Right lung (tissue), 5 donors: ENCODE measurements around the gene ARRB1. TPM values are rescaled to one million over a fixed set of nuclear protein-coding genes. Genes with fewer than 3 reads are reported as not detected.
"Not testable (repeated sequence)": the region's sequence is repeated elsewhere in the genome, so short reads cannot be mapped to it uniquely, and the experiment has no call there.

ENCODE experiments used
- DNase-seq, 2 donors: peaks; one replicate each; pipeline ENCODE4 v3.0.0-alpha.2; 2013
- polyA plus RNA-seq, 5 donors: library from polyadenylated mRNA; unstranded; fragments of 120-200 nt; gene quantifications; one replicate each; pipeline versions ENCODE4 v1.2.1 to v1.2.3, GENCODE V29; 2013; ENCODE audit warnings: inconsistent platforms in 1 of 5, low replicate concordance in 1 of 5; ENCODE audit not compliant: insufficient read length in 5 of 5, insufficient read depth in 1 of 5

The ARRB1 gene
- polyA plus RNA-seq, 5 donors: 40.5 to 62.8 (median 54.8) TPM

DNA sequence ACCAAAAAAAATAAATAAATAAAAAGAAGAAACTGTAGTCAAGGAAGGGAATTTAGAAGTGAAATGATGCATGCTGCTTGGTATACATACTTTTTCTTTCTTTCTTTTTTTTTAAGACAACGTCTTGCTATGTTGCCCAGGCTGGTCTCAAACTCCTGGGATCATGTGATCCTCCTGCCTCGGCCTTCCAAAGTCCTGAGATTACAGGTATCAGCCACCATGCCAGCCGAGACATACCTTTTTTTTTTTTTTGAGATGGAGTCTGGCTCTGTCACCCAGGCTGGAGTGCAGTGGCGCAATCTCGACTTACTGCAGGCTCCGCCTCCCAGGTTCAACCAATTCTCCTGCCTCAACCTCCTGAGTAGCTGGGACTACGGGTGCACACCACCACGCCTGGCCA, 21.7 kb upstream of the ARRB1 start:
- DNase-seq: no peak

DNA sequence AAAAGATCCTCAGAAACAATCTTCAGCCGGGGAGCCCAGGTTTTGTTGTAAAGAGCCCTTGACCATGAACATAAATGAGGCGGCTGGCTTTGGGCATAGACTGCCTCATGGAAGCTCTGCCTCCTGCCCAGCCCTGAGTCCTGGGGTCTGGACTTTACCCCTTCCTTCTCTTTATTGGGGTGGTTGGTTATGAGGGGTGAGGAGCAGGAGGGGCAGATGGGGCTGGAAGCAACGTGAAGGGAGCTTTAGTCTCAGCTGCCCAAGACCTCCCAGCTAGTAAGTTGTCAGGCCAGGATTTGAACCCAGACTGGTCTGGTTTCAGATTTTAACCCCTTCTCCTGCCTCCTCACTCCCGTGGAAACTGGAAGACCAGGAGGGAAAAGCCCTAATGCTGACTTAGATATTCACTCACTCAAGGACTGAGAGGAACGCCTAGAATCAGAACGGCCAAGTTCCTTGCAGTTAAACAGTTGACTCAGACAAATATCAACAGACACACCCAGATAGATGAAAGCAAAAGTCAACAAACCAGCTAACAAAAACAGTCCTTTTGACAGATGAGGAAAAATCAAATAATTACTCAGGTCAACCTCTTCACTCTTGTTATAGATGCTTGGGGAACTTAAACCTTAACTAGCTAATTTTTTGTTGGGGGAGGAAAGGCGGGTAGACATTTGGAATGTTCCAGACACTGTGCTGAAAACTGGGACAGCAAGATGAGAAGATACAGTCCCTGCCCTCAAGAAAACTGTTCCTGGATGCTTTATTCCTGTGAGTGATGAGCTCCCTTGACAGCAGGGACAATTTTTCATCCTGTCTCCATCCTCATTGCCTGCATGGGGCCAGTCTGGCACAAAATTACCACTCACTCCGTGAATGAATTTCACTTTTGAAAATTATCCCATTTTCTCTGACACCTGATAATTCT, 20.8 kb upstream of the ARRB1 start:
- no peak for DNase-seq

DNA sequence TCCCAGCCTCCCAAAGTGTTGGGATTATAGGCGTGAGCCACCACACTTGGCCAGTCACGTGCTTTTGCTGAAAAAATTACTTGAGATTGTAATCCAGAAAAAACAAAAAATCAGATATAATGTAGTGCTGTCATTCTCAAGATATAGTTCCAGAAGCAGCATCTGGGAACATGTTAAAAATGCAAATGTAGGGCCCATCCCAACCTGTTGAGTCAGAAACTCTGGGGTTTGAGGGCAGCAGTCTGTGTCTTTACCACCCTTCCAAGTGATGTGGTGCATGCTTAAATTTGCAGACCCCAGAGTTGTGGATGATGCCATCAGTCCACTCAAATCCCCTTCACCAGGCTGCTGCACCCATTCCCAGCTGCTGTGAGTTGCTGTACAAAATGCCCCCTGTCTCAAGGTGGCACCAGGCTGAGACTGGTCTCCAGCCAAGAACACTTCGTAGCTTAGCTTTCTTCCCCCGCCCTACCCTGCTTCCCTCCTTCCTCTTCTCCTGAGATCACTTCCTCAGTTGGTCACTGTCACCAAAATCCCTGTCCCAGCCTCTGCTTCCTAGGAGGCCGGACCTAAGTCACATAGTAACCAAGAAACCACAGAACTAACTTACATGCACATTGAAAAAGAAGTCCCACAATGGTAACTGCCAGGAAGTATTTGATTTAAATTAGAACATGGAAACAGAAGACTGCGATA, 18.2 kb upstream of the ARRB1 start:
- no peak for DNase-seq

DNA sequence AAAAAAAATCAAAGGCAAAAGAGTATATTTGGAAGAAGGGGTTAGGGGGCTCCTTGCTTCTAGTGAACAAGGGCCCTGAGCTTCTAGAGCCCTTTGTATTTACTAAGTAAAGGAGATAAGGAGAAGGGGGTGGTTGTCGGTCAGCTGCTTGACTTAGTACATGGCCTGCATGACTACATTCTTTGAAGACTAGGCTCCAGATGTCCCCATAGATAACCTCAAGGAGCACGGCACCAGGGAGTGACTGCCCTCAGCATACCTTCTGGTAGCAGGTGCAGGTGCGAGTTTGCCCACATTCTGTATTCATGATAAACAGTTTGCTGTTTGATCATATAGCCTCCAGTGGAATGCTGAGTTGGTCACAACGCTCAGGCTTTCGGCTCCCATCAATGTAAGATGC, 15.4 kb upstream of the ARRB1 start:
- not testable (repeated sequence) for DNase-seq

DNA sequence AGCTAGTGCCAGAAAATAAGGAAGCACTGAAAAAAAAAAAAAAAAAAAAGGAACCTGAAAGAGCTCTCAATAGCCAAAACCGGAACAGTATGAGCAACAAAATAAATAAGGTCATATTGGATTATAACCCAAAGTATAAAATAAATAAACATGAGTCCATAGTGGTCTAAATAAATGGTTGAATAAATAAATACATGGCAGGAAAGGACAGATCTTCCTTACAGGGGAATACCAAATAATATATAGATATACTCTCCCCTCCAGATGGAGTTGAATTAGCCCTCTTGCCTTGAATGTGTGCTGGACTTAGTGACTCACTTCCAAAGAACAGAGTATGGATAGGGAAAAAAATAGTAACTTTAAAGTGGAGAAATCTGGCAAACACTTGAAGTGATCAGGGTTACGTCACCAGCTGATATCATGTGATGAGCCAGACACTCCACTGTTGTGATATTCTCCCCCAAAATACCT, 14.3 kb upstream of the ARRB1 start:
- DNase-seq: no peak

DNA sequence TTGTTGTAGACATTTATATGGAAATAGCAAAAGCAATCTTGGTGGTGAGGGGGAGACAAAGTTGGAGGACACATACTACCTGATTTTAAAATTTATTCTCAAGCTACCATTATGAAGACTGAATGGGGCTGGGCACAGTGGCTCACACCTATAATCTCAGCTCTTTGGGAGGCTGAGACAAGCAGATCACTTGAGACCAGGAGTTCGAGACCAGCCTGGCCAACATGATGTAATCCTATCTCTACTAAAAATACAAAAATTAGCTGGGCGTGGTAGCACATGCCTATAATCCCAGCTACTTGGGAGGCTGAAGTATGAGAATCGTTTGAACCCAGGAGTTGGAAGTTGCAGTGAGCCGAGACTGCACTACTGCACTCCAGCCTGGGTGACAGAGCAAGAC, 10.8 kb upstream of the ARRB1 start:
- DNase-seq: not testable (repeated sequence)

DNA sequence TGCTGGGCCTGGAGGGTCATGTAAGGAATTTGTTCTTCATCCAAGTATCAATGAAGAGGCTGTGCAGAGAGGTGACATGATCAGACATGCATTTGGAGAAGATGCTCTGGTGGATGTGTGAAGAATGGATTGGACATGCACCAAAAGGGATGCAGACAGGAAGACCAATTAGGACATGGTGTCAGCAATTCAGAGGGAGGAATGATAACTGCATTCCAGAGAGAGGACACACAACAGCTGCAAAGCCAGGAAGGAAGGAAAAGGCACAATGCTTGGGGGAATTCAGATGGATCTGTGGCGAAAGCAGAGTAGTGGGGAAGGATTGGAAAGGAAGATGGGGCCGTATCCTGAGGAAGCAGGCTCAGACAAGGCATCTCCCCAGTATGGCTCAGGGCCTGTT, 5.2 kb upstream of the ARRB1 start:
- no peak for DNase-seq

DNA sequence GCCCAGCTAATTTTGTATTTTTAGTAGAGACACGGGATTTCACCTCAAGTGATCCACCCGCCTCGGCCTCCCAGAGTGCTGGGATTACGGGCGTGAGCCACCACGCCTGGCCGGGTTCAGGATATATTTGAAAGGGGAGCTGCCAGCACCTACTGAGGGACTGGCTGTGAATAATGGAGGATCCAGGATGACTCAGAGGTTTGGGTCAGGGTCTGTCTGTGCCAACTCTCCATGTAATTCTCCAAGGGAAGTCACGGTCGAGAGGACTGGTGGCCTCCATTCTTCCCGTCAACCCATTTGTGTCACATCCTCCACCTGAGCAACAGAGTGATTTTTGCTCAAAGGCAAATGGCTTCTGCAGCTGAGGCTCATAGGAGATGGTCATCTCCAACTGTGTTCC, 3.6 kb upstream of the ARRB1 start:
- no peak for DNase-seq

DNA sequence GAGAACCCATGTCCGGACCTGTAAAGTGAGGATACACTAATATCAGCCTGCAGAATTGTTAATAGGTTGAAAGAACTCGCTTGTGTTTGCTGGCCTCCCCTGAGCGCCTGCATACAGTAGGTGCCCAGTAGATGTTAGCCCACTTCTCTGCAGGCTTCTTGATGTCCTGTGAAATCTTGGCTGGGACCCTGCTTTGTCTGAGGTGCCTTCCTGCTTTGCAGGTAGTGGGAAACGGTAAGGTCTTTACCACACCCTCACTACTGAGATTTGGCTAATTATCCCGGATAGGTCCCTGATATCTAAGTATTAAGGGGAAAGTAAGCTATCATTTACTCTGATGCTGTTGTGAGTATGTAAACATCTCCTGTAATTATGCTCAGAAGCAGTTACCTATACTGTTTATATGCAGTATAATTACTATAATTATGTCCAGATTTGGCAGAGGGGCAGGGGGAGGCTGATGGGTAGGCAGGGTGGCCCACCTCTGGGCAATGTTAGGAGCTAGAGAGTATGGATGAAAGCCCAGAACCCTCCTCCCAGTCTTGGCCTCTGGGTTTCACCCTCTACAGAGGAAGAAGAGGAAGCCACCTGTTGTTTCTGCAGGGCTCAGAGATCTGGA, 1.2 kb upstream of the ARRB1 start:
- DNase-seq: no peak

DNA sequence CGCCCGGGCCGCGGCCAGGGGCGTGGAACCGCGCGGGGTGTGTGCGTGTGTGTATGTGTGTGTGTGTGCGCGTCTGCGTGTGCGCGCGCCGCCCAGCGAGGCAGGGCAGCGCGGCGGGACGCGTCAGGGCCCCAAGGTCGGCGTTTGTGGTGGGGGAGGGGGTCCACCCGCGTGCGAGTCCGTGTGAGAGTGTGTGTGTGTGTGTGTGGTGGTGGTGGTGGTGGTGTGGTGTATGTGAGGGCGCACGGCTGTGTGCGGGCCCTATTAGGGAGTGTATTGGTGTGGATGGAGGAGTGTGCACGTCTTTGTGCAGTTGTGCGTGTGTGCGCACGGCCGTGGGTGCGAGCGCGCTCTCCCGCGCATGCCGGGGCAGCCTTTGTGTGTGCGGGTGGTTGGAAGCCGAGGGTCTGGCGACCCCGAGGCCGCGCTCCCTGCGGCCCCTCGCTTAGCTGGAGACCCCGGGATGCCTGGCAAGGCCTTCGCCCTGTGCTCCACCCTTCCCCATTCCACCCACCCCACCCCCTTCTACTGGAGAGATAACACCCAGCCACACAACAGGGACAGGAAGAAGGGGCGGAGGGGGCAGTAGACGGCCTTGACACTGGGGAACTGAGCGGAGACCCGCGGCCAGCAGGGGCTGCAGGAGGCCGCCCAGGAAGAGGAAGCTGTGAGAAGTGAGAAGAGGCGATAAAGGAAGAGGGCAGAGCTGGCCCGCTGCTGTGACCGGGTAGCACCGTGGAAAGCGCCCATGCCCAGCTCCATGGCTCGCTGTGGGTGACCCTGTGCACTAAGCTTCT, 528 bp upstream of the ARRB1 start:
- peak in 1 of 2 donors; percentile 75 for DNase-seq

DNA sequence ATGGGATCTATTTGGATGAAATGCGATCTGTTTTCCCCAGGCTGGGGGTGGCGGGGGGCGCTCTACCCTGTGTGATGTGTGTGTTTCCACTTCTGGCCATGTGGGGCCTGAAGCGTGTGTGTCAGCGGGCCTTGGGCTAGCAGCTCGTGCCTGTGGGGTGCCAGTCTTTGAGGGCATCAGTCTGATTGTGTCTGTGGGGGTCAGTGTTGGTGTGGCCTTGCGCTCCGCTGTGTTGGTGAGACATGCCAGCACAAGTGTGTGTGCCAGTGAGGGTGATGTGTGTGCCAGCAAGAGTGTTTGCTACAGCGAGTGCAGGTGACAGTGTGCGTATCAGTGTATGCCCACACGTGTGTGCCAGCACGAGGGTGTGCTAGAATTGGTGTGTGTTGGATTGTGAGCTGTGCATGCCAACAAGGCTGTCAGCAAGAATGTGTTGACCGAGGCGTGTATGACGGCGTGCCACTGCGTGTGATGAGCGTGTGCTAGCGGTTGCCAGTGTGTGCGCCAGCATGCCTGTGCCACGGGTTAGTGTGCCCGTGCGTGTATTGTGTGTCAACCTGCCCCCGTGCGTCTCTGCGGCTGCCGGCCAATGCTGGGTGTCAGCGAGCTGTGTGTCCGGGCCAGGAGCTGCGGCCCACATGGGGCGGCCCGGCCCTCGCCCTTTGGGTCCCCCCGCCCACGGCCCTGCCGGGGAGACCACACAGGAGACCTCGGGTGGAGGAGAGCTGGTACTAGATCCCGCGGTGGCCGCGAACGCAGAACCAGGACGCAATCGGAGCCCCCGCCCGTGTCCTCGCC, 519 bp downstream of the ARRB1 start:
- DNase-seq: no peak

DNA sequence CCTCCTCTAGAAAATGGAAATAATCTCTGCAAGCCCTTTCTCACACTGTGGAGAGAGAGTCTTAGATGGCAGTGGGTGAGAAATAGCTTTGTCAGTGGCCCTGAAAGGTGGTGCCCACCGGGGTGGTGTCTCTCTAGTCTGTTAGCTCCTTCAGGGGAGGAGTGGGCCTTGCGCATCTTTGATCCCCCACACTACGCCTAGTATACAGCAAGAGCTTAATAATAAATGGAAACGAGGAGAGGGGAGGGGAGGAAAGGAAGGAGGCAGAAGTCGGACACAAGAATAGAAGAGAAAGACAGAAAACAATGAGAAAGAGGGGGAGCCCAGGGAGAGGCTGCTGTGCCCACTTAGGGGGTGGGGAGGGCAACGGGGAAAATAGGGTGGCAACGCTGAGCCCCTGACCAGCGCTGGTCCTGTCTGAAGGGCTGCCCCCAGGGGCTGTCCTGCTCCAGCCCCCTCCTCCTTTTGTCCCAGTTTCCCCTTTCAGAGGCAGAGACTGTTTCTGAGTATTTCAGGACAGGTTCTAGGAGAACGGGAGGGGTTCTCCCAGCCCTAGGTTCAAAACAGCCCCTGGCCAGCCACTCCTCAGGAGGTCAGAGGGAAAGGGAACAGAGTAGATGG, 1.2 kb downstream of the ARRB1 start:
- no peak for DNase-seq

DNA sequence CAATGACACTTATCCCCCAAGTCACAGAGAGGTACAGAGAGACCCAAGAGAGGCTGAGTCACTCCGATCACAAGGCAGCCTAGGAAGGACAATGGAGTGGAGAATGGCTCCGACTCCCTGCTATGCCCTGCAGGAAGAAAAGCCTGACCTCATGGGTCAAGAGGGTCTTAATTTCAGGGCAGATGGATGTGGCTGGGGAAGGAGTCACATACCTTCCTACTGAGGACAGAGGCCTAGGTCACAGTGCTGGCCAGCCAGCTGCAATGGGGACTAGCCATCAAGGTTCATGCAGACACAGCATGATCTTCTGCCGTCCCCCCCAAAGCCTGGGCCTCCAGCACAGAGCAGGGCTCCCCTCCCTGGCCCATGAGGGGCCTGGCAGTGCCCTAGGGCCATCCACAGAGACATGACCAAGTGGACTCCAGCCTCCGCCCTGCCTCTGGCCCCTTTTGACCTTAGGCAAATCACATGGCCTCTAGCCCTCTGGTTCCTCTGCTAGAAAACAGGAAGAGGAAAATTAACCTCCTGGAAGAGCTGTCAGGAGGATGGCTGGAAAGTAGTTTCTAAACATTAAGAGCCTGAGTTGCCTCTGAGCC, 1.8 kb downstream of the ARRB1 start:
- no peak for DNase-seq

DNA sequence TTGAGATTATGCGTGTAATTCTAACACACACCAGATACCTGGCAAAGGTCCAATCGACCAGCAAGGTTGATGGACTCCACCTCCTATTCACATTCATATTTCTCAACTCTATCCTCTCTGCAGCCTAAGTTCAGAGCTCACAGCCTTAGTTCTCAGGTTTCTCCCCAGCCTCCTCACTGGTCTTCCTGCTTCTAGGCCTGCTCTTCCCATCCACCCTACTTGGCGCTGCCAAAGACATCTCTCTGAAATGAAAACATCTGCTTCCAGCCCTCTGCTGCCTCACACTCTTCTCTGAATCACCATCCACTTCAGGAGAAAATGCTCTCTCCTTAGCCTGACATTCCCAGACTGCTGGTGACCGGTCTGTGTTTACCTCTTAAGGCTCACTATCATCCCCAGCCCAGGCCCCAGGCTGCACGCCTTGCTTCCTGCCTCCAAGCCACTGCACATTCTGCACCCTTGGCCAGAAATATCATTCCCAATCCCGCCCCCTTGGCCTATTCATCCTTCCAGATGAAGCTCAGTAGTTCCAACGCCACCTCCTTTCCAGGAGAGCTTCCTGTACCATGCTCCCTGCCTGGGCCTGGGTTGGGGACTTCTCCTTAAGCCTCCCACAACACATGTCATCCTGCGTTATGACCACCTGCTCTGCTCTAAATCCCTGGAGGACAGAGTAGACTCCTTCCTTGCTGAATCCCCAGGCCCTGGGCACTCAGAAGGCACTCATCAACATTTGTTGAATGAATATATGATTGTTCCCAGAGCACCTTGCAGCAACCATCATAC, 3.5 kb downstream of the ARRB1 start:
- DNase-seq: peak in 1 of 2 donors; percentile 39

DNA sequence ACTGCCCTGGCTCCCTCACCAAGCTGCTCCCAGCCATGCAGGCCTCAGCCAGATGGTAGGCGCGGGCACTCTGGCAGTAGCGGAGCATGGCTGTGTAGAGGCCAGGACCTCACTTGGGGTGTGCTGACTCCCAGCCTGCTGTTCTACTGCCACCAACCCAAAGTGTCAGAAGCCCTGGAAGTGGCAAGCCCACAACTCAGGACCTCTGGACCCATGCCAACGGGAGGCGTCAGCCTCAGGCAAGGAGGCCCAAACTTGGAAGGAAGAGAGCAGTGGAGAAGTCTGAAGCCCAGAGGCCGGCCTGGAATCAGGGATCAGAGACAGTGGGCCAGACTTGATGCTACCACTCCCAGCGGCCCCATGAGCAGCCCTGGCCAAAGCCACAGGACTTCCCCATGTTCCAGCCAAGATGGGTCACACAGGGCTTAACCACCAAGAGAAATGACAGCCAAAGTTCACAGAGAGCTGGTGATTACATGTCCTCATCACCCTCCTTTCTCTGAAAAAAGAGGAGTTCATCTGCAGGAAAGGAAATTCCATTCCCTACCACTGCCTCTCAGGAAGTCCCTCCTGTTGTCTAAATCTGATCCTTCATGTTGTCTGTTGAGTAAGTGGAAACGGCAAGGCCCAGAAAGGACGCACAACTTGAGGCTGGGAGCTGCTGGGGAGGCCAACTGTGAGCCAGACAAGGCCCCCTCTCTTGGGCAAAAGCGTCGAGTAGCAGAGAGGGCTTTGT, 4.4 kb downstream of the ARRB1 start:
- DNase-seq: peak in 1 of 2 donors; percentile 30

DNA sequence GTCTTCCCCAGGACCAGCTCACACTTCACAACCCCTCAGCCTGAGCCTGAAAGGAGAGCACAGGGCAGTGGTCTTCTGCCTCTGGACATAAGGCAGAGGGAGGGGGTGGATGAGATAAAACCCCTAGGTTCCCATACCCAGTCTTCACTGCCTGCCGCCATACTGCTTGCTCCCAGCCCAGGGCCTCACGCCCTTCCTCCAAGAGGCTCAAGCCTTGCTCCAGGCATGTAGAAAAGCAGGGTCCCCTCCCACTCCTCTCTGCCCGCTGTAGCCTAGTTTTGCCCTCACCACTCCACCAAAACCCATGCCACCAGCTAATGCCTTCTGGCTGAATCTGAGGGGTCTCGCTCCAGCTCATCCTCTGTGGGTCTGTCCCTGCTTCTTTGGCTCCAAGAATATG, 5.2 kb downstream of the ARRB1 start:
- no peak for DNase-seq

DNA sequence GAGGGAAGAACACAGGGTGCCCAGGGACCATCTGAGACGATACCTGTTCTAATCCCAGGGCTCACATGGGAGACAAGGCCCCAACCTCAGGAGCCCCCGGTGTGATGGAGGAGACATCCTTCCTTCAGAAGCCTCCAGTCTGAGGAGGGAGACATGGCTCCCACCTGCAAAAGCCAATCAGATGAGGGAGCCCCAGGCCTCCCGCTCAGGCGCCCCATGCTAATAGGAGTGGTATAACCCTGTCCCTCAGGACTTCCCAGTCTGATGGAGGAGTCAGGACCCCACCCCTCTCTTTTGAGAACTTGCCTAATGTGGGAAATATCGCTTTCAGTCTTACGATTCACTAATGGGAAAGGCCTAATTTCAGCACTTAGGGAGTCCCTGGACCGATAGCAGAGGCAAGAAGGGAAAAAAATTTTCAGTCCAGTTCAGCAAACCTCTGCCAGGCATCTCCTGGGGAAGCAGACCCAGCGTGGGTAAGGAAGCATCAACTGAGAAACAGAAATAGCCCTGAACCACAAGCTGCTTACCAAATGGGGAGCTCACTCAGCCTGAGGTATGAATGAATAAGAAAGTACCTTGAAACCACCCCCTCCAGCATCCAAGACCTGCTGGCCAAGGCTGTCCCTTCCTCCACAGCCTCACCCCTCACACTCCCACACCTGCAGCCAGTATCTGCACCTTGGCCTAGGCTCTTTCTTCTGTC, 5.9 kb downstream of the ARRB1 start:
- DNase-seq: no peak
